GM12875 (cell line): Measurements from ENCODE around the gene AATF.

Experiments
- H3K4me3 ChIP-seq: one replicate; pipeline ENCODE4 v1.5.1; 2011; ENCODE audit warnings: low read depth, low read length, control low read depth
- CTCF ChIP-seq: IDR thresholded peaks from 2 replicates; pipeline ENCODE4 v1.5.1; 2011; ENCODE audit warnings: low read depth, mild to moderate bottlenecking, control low read depth, inconsistent platforms, low read length, moderate library complexity, borderline replicate concordance; ENCODE audit not compliant: insufficient read depth

Gene AATF

GRCh38 chr17:37088459-37088858 is 139.7 kb downstream of the AATF start:
- H3K4me3 ChIP-seq = no peak overlapping the region
- TF ChIP-seq CTCF = no peak

- H3K4me3 ChIP-seq = no peak overlapping the region
- no peak for TF ChIP-seq CTCF
Observed at GRCh38 chr17:37088913-37089312, 140.2 kb downstream of the AATF start.

GRCh38 chr17:37089956-37090355 is 141.2 kb downstream of the AATF start:
- no peak overlapping the region for H3K4me3 ChIP-seq
- TF ChIP-seq CTCF = no peak

GRCh38 chr17:37090941-37091340 is 142.2 kb downstream of the AATF start:
- no peak for TF ChIP-seq CTCF
- no peak overlapping the region for H3K4me3 ChIP-seq

GRCh38 chr17:37092071-37092470 is 143.3 kb downstream of the AATF start:
- no peak for TF ChIP-seq CTCF
- H3K4me3 ChIP-seq = no peak overlapping the region

GRCh38 chr17:37092701-37093100 is 143.9 kb downstream of the AATF start:
- H3K4me3 ChIP-seq = no peak overlapping the region
- TF ChIP-seq CTCF = no peak

GRCh38 chr17:37094391-37094790 is 145.6 kb downstream of the AATF start:
- TF ChIP-seq CTCF = no peak
- H3K4me3 ChIP-seq = no peak overlapping the region
